RWPE2 (cell line): Measurements from ENCODE around the gene OR4C5.
"Not testable (repeated sequence)": the region's sequence is repeated elsewhere in the genome, so short reads cannot be mapped to it uniquely, and the experiment has no call there.

ENCODE experiments used
- ATAC-seq: fragments of 200-7000 bp; cut with Tn5 transposase; 3 replicates; pipeline ENCODE4 v1.9.1; 2021; ENCODE audit warnings: low read depth
- DNase-seq: peaks from one replicate; pipeline ENCODE4 v3.0.0-alpha.2; 2020; ENCODE audit warnings: low spot score
- H3K27ac ChIP-seq: fragments of 450-650 bp; 2 replicates; pipeline ENCODE4 v1.5.1; 2017; ENCODE audit warnings: mild to moderate bottlenecking; ENCODE audit not compliant: poor library complexity, severe bottlenecking
- H3K27me3 ChIP-seq: fragments of 250-450 bp; sonication (Bioruptor Pico); 2 replicates; pipeline ENCODE4 v1.5.1; 2021; ENCODE audit warnings: mild to moderate bottlenecking, moderate library complexity; ENCODE audit not compliant: insufficient read depth, poor library complexity, severe bottlenecking
- H3K36me3 ChIP-seq: fragments of 250-450 bp; sonication (Bioruptor Pico); 2 replicates; pipeline ENCODE4 v1.5.1; 2020; ENCODE audit warnings: low read depth, mild to moderate bottlenecking, moderate library complexity
- H3K4me1 ChIP-seq: fragments of 250-450 bp; sonication (Bioruptor Pico); 2 replicates; pipeline ENCODE4 v1.5.1; 2021; ENCODE audit warnings: mild to moderate bottlenecking, moderate library complexity; ENCODE audit not compliant: insufficient read depth, poor library complexity, severe bottlenecking
- H3K4me3 ChIP-seq: fragments of 250-450 bp; sonication (Bioruptor Pico); 2 replicates; pipeline ENCODE4 v1.5.1; 2021; ENCODE audit warnings: mild to moderate bottlenecking, moderate library complexity; ENCODE audit not compliant: severe bottlenecking
- H3K9me3 ChIP-seq: fragments of 250-450 bp; sonication (Bioruptor Pico); 2 replicates; pipeline ENCODE4 v1.5.1; 2021; ENCODE audit warnings: mild to moderate bottlenecking, moderate library complexity; ENCODE audit not compliant: severe bottlenecking
- TF ChIP-seq, protein P1 (sequence below): fragments of 450-650 bp; IDR thresholded peaks from one replicate; pipeline ENCODE4 v1.5.1; 2017; ENCODE audit warnings: mild to moderate bottlenecking, moderate library complexity; ENCODE audit not compliant: poor library complexity, severe bottlenecking

OR4C5 gene

DNA sequence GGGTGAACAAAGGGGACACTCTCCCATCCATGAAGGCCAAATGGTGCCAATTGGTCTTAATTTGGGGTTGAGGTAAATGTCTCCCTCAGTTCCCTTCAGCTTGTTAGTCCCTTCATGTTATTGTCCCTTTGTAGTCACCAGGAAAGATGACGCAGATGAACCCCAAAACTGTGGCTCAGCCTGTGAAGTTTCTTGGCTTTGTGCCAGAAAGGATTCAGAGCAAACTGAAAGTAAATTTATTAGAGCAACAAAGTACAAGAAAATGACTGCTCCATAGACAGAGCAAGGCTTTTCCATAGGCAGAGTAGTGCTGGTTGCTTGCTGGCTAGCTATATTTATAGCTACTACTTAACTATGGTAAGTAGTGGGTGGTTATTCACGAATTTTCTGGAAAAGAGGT is 24.8 kb downstream of the OR4C5 start:
- TF ChIP-seq, protein P1, sequence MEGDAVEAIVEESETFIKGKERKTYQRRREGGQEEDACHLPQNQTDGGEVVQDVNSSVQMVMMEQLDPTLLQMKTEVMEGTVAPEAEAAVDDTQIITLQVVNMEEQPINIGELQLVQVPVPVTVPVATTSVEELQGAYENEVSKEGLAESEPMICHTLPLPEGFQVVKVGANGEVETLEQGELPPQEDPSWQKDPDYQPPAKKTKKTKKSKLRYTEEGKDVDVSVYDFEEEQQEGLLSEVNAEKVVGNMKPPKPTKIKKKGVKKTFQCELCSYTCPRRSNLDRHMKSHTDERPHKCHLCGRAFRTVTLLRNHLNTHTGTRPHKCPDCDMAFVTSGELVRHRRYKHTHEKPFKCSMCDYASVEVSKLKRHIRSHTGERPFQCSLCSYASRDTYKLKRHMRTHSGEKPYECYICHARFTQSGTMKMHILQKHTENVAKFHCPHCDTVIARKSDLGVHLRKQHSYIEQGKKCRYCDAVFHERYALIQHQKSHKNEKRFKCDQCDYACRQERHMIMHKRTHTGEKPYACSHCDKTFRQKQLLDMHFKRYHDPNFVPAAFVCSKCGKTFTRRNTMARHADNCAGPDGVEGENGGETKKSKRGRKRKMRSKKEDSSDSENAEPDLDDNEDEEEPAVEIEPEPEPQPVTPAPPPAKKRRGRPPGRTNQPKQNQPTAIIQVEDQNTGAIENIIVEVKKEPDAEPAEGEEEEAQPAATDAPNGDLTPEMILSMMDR, result no peak
- no peaks in the 10 kb centered on the region for H3K4me1 ChIP-seq
- H3K36me3 ChIP-seq, result no peaks in the 10 kb centered on the region
- no peaks in the 10 kb centered on the region for H3K9me3 ChIP-seq
- H3K4me3 ChIP-seq, result no peak overlapping the region
- no peak for DNase-seq
- no peak for ATAC-seq
- no peaks in the 10 kb centered on the region for H3K27me3 ChIP-seq
- no peak overlapping the region for H3K27ac ChIP-seq

DNA sequence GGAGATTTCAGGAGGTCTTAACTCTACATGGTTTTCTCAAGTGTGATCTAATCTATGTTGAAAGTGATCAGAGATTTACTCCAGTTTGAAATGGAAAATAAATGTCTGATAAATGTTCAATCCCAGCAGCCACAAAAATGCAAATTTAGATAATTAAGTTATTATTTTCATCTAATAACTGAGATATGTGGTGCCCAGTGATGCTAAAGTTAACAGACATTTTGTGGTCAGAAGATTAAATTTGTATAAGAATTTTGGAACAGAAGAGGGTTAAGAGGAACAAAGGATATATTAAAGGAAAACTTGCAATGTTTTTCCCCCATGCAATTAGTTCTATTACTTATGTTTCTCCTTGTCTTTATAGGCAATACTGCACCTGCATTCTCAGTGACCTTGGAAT is 41.6 kb downstream of the OR4C5 start, which contains the start of gene OR4C3:
TSS of gene OR4C3 (plus strand) at position 301 of the 400 bp plus-strand sequence. CDS start 102 bp downstream, outside the sequence.
- not testable (repeated sequence) for H3K9me3 ChIP-seq, H3K4me3 ChIP-seq, H3K36me3 ChIP-seq, DNase-seq, H3K4me1 ChIP-seq, H3K27ac ChIP-seq, ATAC-seq, H3K27me3 ChIP-seq

DNA sequence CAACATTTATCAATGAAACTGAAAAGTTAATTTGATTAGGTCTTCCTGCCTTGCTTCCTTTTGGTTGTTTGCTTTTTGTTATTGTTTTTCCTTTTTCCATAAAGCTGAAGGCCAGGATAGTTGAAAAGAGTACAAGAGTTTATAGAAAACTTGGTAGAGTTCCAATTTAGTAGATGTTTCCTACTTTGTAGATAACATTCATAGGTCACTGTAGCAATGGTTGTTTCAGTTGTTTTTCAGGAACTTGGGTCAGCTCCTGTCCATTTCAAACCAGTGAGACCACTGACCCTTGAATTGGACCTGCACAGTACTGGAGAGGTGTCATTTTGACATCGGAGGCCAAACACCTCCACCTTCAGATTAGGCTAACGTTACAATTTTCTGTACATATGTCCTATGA is 46.5 kb downstream of the OR4C5 start:
- not testable (repeated sequence) for DNase-seq, H3K4me1 ChIP-seq, H3K27ac ChIP-seq

More for the DNA sequence above, 46.5 kb downstream of the OR4C5 start:
- H3K27me3 ChIP-seq, H3K36me3 ChIP-seq, ATAC-seq, H3K9me3 ChIP-seq, H3K4me3 ChIP-seq: not testable (repeated sequence)
